Measurements from ENCODE around the gene ST3GAL4.

GRCh38 chr11:126352163-126352562 lies 3.3 kb upstream of the ST3GAL4 start:
- TF ChIP-seq CTCF (conservative IDR thresholded peaks at IDR 0.05; ENCODE audit: low read length) (no peak), EZH2phosphoT487 (IDR thresholded peaks at IDR 0.05; ENCODE audit: borderline replicate concordance) (no peak)
